Fibroblast of lung (primary cell): ENCODE measurements around the gene PSMG4.

ENCODE experiments used
- CTCF ChIP-seq, 2 donors: IDR thresholded peaks in 1 of 2; conservative IDR thresholded peaks in 1 of 2; 1 replicate in 1 of 2; 2 replicates in 1 of 2; pipeline ENCODE4 v1.5.1; 2011 to 2012; ENCODE audit warnings: low read length in 2 of 2, control low read depth in 1 of 2, inconsistent platforms in 1 of 2, low read depth in 1 of 2, mild to moderate bottlenecking in 1 of 2
- EZH2 ChIP-seq: IDR thresholded peaks from 2 replicates; pipeline ENCODE4 v1.5.1; 2012; ENCODE audit warnings: low read length, control low read depth, mild to moderate bottlenecking; ENCODE audit errors: missing control alignments

- no peak for TF ChIP-seq CTCF (conservative IDR thresholded peaks at IDR 0.05 in 1 of 2, IDR thresholded peaks at IDR 0.05 in 1 of 2; ENCODE audit: low read depth in 1 of 2, low read length in 2 of 2)
- no peak for TF ChIP-seq EZH2
Measured at GRCh38 chr6:3273707-3274521, 15.2 kb downstream of the PSMG4 start.
